Fibroblast of peridontal ligament (primary cell): ENCODE data around the gene NEDD1.

Source experiments
- DNase-seq: peaks from one replicate; pipeline ENCODE4 v3.0.0-alpha.2; 2010; ENCODE audit errors: extremely low read depth

Gene NEDD1, protein sequence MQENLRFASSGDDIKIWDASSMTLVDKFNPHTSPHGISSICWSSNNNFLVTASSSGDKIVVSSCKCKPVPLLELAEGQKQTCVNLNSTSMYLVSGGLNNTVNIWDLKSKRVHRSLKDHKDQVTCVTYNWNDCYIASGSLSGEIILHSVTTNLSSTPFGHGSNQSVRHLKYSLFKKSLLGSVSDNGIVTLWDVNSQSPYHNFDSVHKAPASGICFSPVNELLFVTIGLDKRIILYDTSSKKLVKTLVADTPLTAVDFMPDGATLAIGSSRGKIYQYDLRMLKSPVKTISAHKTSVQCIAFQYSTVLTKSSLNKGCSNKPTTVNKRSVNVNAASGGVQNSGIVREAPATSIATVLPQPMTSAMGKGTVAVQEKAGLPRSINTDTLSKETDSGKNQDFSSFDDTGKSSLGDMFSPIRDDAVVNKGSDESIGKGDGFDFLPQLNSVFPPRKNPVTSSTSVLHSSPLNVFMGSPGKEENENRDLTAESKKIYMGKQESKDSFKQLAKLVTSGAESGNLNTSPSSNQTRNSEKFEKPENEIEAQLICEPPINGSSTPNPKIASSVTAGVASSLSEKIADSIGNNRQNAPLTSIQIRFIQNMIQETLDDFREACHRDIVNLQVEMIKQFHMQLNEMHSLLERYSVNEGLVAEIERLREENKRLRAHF

DNA sequence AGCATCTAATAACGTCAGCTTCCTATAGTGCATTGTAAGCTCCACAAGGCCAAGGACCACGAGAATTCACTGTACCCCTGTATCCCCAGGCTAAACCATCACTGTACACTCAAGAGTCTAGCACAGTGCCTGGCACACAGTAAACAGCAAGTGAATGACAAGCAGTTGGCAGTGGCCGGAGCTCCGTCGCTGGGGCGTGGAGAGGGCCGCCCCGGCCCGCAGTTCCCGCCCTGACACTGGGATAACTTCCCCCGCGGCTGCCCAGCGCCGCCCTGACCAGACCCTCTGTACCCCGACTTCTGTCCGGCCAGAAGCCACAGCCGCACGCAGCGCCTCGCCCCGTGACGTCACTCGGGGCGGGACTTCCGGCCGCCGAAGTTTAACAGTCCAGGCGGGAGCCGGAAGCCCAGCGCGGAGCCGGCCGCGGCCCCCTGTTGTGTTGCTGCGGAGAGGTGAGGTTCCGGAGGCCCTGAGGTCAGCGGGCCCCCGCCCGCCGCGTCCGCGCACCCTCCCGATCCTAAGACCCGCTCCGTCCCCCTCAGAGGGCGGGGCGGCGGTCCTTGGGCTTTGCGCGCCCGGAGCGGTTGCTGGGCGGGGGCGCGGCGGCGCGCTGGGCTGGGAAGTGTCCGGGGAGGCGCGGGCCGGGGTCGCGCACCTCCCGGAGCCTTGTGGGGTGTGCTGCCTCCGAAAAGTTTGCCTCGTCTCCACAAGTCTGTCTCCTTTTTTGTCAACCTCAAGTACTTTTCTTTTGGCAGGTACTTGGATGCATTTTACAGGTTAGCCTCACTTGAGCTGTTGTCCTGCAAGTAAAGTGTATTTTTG lies at the start of gene NEDD1:
Gene NEDD1 (plus strand): TSS at position 409 of the 822 bp plus-strand sequence. CDS start 2,503 bp downstream, outside the sequence.
- DNase-seq = peak; percentile 71

DNA sequence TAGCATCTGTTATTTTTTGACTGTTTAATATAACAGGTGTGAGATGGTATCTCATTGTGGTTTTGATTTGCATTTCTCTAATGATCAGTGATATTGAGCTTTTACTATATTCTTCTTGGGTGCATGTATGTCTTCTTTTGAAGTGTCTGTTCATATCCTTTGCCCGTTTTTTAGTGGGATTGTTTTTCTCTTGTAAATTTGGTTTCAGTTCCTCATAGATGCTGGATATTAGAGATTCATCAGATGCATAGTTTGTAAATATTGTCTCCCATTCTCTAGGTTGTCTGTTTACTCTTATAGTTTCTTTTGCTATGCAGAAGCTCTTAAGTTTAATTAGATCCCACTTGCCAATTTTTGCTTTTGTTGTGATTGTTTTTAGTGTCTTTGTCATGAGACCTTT lies 48.9 kb upstream of the NEDD1 start:
- DNase-seq = no peak

DNA sequence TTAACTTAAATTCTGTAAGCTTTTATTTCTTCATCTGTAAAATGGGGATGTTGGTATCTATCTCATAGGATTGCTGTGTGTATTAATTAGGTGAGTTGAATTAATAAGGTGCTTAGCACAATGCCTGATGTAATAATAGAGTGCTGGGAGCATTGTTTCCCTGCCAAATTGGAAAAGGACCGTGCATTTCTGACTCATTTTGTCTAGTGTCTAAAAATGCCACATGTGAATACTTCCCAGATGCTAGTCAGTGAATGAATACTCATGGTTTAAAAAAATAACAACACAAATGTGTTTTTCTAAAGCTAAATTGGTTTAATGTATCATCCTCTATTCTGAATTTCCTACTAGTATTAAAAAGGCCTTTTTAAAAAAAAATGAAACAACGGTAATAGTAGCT lies 45.4 kb upstream of the NEDD1 start:
- no peak for DNase-seq

DNA sequence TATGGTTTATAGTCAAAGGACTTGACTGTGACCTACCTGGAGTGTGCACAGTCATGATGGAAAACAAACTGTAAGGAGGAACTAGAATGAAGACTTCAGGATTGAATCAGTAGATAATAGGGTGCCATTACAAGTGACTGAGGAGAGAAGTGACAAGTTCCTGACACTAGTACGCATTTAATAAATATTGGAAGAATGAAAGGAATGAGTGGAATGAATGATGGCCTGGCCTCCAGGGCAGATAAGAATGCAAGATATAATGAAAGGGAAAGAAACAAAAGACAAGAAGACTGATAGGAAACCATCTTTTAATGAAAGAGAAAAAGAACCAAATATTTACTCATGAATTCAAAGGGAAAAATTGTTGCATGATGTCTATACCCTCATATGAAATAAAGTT lies 44.7 kb upstream of the NEDD1 start:
- no peak for DNase-seq

DNA sequence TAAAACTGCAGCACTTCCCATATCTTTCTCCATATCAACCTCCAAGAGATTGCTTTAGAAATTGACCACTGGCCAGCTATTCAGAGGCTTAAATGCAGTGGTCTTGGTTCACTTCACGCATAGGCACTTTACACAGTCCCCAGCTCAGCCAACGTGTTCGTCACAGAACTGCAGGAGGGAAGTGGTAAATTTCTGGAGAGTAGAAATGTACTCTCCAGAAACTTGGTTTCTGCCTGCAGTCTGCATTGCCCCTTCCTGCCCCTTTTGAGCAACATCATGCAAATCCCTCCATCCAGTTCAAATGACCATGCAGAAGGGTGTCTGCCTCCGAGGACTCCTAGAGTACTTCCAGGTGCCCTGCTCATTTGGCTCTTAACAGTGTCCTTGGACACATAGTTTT lies 42.7 kb upstream of the NEDD1 start:
- no peak for DNase-seq

DNA sequence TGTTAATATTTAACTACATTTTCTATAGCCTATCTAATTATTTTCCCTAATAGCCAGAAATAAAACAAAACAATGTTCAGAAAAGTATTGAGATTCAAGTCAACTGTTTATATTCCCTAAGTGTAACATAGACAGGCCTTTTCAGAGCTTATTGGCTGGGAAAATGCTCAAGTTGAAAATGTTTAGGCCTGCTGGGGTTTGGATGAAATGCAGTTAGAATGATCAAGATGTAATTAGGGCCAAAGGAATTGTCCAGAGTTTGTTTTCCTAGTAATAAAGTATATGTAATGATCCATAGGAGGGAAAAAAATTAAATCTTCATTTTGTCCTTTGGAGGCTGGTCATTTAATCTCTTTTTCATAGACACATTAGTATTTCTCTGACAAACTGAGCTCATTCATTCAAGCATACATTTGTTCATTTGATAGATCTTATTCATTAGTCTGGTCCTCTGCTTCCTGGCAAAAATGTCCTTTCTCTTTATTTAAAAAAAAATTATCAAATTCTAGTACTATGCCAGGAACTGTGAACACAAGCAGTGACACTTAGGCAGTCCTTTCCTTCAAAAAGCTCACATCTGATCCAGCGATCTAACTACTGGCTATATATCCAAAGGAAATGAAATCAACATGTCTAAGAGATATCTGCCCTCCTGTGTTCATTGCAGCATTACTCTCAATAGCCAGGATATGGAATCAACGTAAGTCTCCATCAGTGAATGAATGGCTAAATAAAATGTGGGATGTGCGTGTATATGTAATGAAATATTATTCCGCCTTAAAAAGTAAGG lies 40.1 kb upstream of the NEDD1 start:
- DNase-seq = no peak

DNA sequence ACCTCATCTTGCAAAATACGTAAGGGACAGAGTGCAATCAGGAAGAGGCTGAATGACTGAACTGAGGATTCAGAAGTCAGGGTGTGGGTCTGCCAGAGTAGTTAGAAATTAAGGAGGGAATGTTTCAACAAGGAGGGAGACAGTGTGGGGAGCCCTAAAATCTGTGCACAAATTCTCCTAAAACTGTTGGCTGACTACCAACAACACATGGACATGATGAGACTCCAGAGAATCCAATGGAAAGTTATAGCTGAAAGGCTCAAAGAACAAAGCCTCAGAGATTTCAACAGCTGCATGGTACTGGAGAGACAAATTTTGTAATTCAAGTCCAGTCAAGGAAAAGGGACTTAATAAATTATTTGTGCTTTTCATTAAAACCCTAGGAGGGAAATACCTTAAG lies 36.1 kb upstream of the NEDD1 start:
- no peak for DNase-seq

DNA sequence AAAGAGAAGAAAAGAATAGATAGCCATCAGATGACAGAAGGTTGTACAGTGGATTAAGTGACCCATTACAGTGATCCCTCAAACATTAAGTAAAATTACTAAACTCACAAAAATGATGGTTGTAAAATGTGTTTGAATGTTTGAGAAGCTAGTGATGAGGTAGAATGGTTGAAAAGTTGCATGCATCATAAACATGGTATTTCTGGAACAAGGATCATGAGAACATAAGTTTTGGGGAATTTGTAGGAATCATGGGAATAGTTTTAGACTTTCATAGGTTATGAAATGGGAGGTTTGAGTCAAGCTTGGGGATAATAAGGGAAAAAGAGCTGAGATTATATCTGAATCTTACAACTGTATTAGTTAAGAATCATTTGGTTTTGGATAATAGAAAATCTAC lies 34.1 kb upstream of the NEDD1 start:
- DNase-seq = no peak

DNA sequence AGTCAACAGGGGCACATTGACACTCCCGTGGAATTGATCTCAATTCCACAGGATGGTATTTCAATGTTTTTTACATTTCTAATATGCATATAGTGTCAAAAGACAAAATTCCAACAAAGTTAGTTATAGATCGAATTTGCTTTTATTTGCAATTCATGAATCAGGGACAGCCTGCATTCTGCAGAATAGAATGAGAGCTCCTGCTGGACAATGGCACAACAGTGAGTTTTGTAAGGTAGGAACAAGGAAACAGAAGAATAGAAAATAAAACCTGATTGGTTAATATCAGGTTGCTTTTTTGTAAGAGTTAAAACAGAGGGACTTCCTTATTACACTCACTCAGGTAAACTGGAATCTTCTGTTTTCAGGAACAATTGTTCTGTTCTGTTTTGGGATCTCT lies 32.8 kb upstream of the NEDD1 start:
- no peak for DNase-seq

DNA sequence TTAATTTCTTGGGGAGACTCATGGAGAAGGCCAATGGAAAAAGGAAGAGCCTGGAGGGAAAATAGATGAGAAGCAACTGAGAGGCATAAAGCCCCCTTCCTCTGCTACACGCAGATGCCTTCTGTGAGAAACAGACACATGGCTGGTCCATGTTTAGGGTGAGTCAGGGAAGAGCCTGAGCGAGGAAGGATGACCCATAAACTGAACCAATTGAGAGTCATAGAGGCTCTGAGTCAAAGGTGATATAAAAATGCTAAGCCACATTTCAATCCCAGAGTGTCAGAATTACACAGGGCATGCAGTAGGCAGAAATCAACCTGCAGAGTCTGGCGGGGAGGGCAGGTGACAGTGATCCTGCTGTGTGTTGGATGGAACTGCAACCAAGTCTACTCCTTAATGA lies 30.1 kb upstream of the NEDD1 start:
- no peak for DNase-seq

DNA sequence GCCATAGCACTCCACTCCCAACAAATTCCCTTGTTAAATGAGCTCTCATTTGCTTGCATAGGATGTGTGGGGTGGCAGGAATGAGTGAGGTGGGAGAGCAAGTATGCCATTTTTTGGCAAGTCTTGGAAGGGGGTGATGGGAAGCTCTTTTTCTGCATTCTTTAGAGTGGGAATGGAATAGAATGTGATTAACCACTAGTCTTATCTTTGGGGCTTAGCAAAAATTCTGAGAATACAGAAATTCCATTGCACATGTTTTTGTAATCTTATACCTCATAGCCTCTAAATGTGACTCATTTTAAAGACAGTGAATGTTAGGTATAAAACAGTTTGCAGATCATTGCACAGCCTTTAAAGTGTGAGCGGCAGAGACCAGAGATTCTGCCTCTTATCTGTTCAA lies 28.4 kb upstream of the NEDD1 start:
- peak; percentile 15 for DNase-seq

DNA sequence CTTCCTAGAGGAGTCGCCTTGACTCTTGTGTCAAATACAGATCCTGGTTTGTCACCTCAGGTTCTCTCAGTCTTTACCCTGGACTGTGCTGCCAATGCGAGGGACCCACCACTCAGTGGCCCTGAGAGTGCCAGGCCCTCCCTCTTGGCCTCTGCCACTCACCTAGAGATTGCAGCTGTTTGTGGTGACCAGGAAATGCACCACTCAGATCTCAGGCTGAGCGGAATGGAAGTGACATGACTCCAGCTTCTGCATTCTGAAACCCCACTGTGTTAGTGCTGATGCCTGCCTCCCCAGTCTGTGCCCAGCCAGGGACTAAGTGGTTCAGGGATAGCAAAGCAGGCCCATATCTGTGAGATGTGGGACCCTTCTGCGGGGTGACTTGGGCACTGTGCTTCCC lies 27.8 kb upstream of the NEDD1 start:
- no peak for DNase-seq

DNA sequence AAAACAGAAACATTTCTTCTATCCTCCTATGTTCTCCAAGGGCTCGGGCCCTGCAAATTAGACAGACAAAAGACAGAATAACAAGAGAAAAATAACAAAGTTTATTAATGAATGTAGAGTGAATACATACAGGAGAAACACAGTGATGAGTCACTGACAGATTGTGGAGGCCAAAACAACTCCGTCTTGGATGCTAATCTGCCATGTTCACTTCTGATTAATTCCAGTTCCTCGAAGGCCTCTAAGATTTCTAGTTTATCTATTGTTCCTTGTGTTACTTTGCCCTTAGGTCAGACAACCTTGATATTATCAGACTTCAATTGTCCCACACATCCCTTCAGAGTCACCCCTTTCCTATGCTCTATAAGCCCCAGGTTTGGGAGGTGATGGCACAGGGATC lies 26.8 kb upstream of the NEDD1 start:
- DNase-seq = no peak

DNA sequence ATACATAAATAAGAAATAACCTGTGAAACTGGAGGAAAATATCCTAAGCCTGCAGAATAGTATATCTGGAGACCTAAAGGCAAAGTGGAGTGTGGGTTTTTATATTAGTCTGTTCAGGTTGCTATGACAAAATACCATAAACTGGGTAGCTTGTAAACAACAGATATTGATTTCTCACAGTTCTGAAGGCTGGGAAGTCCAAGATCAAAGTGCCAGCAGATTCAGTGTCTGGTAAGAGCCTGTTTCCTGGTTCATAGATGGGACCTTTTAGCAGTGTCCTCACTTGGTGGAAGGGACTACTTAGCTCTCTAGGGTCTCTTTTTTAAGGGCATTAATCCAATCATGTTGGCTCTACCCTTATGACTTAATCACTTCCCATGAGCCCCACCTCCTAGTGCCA lies 25.4 kb upstream of the NEDD1 start:
- no peak for DNase-seq

DNA sequence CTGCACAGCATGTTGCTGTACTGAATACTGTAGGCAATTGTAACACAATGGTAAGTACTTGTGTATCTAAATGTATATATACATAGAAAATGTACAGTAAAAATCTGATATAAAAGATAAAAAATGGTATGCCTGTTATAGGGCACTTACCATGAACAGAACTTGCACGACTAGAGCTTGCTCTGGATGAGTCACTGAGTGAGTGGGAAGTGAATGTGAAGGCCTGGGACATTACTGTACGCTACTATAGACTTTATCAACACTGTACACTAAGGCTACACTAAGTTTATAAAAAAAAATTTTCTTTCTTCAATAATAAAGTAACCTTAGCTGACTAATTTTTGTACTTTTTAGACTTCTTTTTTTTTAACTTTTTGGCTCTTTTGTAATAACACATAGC lies 24.2 kb upstream of the NEDD1 start:
- DNase-seq = peak; percentile 30

DNA sequence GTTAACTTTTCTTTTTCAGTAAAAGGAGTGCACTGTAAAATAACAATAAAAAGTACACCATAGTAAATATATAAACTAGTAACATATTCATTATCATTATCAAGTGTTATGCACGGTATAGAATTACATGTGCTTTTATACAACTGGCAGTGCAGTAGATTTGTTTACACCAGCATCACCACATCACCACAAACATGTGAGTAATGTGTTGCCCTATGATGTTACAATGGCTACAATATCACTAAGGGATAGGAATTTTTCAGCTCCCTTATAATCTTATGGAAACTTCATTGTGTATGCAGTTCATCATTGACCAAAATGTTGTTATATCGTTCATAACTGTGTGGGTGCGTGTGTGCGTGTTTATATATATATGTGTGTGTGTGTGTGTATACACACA lies 23.5 kb upstream of the NEDD1 start:
- DNase-seq = peak; percentile 11

DNA sequence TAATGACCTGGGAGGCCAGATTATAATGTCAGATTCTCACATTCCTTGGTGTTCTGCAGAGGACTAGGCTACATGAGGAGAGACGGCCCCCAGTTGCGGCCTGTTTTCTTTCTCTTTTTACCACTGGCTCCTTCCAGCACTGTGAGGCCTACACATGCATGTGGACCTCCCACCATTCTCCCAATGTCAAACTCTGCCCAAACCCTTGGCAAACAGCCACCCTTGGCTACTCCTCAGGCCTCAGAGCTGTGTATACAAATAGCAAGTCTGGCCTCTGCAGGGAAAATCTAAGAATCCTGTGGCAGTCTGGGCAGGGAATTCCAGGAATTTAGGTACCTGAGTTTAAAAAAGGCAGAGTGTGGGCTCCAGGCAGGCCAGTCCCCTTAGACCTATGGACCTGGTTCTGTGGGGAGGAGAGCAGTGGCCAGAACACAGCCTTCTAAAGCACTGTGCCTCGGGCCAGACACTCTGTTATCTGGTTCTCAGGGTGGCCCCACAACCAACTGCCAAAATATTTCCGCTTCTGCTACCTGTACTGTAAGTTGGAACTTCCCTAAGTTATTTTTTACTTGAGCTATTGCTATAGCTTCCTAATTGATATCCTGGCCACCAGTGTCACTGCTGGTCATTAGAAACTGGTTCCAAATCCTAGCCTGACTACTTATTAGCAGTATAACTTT lies 19.9 kb upstream of the NEDD1 start:
- DNase-seq = peak; percentile 31

DNA sequence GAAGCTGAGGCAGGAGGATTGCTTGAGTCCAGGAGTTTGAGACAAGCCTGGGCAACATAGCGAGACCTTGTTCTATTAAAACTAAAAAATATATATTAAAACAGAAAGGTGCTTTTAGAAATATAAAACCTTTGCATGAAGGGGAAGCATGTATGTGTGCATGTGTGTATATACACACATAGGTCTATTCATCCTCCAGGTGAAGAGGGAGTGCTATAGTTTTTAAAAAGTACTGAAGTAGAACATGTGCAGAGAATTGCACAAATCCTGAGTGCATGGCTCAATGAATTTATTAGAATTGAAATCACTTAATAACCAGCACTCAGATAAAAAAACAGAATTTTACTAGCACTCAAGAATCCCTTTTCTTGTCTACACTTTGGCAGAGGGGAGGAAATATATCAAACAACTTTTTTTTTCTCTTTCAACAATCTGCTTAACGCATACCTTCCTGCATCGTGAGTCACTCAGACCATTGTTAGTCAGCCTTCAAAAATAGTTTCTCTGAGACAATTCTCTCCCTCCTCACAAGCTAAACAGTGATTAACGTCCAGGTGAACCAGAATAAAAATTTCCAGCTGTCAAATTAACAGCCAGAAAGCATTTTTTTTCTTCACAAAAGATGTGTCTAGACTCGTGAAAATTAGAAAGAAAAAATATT lies 17.7 kb upstream of the NEDD1 start:
- peak; percentile 44 for DNase-seq

DNA sequence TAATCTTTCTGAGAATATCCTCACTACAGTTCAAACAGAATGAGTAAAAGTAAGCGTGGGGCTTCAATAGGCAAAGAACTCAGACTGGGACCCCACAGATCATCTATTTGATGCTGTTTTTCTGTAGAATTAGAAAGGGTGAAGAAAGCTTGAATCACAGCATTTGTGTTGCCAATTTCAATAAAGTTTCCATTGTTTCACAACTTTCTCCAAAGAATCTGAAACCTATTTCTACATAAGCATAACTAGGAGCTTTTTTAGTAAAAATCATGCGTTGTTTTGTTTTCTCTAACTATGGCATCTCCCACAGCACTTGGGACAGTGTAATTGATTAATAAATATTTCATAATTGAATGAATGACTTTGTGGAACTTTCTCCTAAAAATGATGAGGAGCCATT lies 16.7 kb upstream of the NEDD1 start:
- no peak for DNase-seq

DNA sequence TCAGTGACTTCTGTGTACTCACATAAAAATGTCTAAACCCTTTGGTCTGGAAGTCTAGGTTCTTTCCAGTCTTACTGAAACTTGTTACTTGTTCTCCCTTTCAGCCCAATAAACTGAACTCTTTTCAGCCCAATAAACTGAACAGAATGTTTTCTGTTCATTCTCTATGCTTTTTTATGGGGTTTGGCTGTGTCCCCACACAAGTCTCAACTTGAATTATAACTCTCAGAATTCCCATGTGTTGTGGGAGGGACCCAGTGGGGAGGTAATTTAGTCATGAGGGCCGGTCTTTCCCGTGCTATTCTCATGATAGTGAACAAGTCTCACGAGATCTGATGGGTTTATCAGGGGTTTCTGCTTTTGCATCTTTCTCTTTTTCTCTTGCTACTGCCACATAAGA lies 15.0 kb upstream of the NEDD1 start:
- no peak for DNase-seq

DNA sequence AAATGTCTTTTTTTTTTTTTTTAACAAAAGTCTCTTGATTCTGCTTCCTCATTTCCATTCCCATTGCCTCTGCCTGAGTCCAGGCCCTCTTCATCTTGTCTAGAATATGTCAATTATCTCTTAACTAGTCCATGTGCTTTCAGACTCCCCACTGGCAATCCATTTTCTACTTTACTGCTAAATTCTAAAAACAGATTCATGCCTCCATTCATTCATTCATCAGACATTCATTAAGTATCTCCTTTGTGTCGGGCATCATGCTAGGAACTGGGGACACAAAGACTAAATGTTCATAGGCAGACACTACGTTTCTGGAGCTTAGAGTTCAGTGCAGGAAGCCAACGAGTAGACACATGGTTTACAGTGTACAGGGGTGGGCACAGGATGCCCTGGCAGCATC lies 9.6 kb upstream of the NEDD1 start:
- no peak for DNase-seq
